ENCODE data around the gene TUBA4A.

- TF ChIP-seq CTCF (IDR thresholded peaks at IDR 0.05; ENCODE audit: insufficient read depth, low read depth, low read length) = no peak
- no peak for TF ChIP-seq EZH2 (IDR thresholded peaks at IDR 0.05; ENCODE audit: insufficient read depth, low read length)
Measured at GRCh38 chr2:219269362-219270054, 15.8 kb upstream of the TUBA4A start.

All from astrocyte (in vitro differentiated cells and primary cell).